ENCODE measurements around the gene TMEM86B.

Gene TMEM86B

DNA sequence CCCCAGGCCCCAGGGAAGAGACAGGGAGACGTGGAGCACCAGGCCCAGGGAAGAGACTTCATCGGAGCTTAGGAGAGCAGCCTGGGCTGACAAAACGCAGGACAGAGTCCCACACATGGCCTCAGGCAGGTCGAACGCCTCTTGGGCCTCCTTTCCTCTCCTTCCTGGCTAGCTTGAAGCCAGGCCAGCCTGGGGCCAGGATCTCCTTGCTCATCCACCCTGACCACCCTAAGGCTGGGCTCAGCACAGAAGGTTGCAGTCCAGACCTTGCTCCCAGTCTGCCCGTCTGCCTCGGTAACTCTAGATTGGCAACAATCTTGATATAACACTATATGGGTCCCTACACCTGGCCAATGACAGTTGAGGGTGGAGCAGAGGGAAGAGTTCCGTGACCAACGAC, 20.1 kb upstream of the TMEM86B start (continued):
- TF ChIP-seq, protein P1, sequence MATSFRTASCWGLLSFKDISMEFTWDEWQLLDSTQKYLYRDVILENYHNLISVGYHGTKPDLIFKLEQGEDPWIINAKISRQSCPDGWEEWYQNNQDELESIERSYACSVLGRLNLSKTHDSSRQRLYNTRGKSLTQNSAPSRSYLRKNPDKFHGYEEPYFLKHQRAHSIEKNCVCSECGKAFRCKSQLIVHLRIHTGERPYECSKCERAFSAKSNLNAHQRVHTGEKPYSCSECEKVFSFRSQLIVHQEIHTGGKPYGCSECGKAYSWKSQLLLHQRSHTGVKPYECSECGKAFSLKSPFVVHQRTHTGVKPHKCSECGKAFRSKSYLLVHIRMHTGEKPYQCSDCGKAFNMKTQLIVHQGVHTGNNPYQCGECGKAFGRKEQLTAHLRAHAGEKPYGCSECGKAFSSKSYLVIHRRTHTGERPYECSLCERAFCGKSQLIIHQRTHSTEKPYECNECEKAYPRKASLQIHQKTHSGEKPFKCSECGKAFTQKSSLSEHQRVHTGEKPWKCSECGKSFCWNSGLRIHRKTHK (tag by site-specific recombination; IDR thresholded peaks at IDR 0.05), result no peak
- TF ChIP-seq ZNF114 (tag by site-specific recombination; IDR thresholded peaks at IDR 0.05) (no peak), ZNF37A (tag by site-specific recombination; IDR thresholded peaks at IDR 0.05) (no peak)

DNA sequence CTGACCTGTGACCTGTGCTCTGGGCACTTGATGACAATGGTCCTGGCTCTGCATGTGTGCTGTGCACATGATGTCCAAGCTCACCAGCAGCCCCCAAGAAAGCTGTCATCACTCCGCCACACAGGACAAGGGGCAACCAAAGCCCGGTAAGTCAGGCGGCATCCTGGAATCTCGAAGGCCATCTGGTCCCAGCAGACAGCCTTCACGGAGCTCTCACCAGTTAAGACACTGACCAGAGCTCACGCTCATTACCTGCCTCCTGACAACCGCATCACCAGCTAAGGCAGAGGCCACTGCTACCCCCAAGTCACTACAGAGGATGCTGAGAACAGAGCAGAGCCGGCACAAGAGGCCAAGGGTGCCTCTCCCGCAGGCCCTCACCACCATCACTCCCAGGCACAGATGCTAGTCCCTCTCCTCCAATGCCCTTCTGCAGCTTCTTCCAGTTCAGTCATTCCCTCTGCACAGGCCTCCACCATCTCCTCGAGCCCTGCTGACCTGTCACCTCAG, 19.7 kb upstream of the TMEM86B start:
- POLR2A ChIA-PET, result interaction anchor here (1.5 kb wide), 1 partner anchor 11 kb away, joined by 7 read pairs; the partner anchor contains the start of gene PPP6R1
- Histone ChIP-seq H3K36me3 (ENCODE audit: control insufficient read depth in 2 of 2, insufficient read depth in 1 of 2, low read length in 2 of 2) (peaks cover 29 to 70% of the 10 kb centered on the region in 2 experiments; a peak in 2 of 3 replicates), H3K4me3 (ENCODE audit: low read depth, low read length) (no peak overlapping the region), H3K27ac (ENCODE audit: extremely low read depth, low read depth, low read length) (no peak overlapping the region), H3K4me1 (ENCODE audit: control insufficient read depth, insufficient read depth, low read length) (no peaks in the 10 kb centered on the region), H3K9me3 (ENCODE audit: control insufficient read depth, insufficient read depth, low read depth, low read length) (no peaks in the 10 kb centered on the region)
- CTCF ChIA-PET, result interaction anchor here (0.7 kb wide), 1 partner anchor 34 kb away, joined by 3 read pairs; no protein-coding TSS in a partner anchor
- TF ChIP-seq ZNF544 (tag by site-specific recombination; IDR thresholded peaks at IDR 0.05), result no peak
- TF ChIP-seq, protein P2, sequence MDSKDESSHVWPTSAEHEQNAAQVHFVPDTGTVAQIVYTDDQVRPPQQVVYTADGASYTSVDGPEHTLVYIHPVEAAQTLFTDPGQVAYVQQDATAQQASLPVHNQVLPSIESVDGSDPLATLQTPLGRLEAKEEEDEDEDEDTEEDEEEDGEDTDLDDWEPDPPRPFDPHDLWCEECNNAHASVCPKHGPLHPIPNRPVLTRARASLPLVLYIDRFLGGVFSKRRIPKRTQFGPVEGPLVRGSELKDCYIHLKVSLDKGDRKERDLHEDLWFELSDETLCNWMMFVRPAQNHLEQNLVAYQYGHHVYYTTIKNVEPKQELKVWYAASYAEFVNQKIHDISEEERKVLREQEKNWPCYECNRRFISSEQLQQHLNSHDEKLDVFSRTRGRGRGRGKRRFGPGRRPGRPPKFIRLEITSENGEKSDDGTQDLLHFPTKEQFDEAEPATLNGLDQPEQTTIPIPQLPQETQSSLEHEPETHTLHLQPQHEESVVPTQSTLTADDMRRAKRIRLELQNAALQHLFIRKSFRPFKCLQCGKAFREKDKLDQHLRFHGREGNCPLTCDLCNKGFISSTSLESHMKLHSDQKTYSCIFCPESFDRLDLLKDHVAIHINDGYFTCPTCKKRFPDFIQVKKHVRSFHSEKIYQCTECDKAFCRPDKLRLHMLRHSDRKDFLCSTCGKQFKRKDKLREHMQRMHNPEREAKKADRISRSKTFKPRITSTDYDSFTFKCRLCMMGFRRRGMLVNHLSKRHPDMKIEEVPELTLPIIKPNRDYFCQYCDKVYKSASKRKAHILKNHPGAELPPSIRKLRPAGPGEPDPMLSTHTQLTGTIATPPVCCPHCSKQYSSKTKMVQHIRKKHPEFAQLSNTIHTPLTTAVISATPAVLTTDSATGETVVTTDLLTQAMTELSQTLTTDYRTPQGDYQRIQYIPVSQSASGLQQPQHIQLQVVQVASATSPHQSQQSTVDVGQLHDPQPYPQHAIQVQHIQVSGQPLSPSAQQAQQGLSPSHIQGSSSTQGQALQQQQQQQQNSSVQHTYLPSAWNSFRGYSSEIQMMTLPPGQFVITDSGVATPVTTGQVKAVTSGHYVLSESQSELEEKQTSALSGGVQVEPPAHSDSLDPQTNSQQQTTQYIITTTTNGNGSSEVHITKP (tag by site-specific recombination; IDR thresholded peaks at IDR 0.05), result no peak
- no peak for TF ChIP-seq ZNF626 (tag by site-specific recombination; IDR thresholded peaks at IDR 0.05)
- TF ChIP-seq, protein P3, sequence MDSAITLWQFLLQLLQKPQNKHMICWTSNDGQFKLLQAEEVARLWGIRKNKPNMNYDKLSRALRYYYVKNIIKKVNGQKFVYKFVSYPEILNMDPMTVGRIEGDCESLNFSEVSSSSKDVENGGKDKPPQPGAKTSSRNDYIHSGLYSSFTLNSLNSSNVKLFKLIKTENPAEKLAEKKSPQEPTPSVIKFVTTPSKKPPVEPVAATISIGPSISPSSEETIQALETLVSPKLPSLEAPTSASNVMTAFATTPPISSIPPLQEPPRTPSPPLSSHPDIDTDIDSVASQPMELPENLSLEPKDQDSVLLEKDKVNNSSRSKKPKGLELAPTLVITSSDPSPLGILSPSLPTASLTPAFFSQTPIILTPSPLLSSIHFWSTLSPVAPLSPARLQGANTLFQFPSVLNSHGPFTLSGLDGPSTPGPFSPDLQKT (IDR thresholded peaks at IDR 0.05; ENCODE audit: borderline replicate concordance, low read depth, low read length), result no peak
- no peak for TF ChIP-seq ZFP3 (tag by site-specific recombination; IDR thresholded peaks at IDR 0.05; ENCODE audit: low read depth)
- no peak for TF ChIP-seq ZNF514 (tag by site-specific recombination; IDR thresholded peaks at IDR 0.05)
- no peak for TF ChIP-seq ZNF654 (tag by site-specific recombination; IDR thresholded peaks at IDR 0.05; ENCODE audit: low read depth)
- TF ChIP-seq, protein P4, sequence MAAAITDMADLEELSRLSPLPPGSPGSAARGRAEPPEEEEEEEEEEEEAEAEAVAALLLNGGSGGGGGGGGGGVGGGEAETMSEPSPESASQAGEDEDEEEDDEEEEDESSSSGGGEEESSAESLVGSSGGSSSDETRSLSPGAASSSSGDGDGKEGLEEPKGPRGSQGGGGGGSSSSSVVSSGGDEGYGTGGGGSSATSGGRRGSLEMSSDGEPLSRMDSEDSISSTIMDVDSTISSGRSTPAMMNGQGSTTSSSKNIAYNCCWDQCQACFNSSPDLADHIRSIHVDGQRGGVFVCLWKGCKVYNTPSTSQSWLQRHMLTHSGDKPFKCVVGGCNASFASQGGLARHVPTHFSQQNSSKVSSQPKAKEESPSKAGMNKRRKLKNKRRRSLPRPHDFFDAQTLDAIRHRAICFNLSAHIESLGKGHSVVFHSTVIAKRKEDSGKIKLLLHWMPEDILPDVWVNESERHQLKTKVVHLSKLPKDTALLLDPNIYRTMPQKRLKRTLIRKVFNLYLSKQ (tag by site-specific recombination; IDR thresholded peaks at IDR 0.05; ENCODE audit: borderline replicate concordance), result no peak
- TF ChIP-seq, protein P5, sequence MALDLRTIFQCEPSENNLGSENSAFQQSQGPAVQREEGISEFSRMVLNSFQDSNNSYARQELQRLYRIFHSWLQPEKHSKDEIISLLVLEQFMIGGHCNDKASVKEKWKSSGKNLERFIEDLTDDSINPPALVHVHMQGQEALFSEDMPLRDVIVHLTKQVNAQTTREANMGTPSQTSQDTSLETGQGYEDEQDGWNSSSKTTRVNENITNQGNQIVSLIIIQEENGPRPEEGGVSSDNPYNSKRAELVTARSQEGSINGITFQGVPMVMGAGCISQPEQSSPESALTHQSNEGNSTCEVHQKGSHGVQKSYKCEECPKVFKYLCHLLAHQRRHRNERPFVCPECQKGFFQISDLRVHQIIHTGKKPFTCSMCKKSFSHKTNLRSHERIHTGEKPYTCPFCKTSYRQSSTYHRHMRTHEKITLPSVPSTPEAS (tag by site-specific recombination; IDR thresholded peaks at IDR 0.05), result no peak
- TF ChIP-seq SP3 (tag by site-specific recombination; IDR thresholded peaks at IDR 0.05), result no peak
- no peak for TF ChIP-seq ZNF24 (tag by site-specific recombination; IDR thresholded peaks at IDR 0.05)
- TF ChIP-seq ZBTB7A (tag by site-specific recombination; IDR thresholded peaks at IDR 0.05; ENCODE audit: low read depth), result no peak
- no peak for TF ChIP-seq ZNF623 (tag by site-specific recombination; IDR thresholded peaks at IDR 0.05)
- TF ChIP-seq ZBTB20 (tag by site-specific recombination; IDR thresholded peaks at IDR 0.05), result no peak
- TF ChIP-seq ZNF239 (tag by site-specific recombination; IDR thresholded peaks at IDR 0.05), result no peak
- no peak for TF ChIP-seq ZNF510 (tag by site-specific recombination; IDR thresholded peaks at IDR 0.05; ENCODE audit: insufficient replicate concordance)
- TF ChIP-seq ZNF792 (tag by site-specific recombination; IDR thresholded peaks at IDR 0.05), result no peak
- no peak for TF ChIP-seq ZEB2 (tag by site-specific recombination; IDR thresholded peaks at IDR 0.05)
